ENCODE data around the gene UBR2.
A peak's percentile ranks its signal among the peaks of the same experiment; 100 is the strongest.

Gene UBR2

DNA sequence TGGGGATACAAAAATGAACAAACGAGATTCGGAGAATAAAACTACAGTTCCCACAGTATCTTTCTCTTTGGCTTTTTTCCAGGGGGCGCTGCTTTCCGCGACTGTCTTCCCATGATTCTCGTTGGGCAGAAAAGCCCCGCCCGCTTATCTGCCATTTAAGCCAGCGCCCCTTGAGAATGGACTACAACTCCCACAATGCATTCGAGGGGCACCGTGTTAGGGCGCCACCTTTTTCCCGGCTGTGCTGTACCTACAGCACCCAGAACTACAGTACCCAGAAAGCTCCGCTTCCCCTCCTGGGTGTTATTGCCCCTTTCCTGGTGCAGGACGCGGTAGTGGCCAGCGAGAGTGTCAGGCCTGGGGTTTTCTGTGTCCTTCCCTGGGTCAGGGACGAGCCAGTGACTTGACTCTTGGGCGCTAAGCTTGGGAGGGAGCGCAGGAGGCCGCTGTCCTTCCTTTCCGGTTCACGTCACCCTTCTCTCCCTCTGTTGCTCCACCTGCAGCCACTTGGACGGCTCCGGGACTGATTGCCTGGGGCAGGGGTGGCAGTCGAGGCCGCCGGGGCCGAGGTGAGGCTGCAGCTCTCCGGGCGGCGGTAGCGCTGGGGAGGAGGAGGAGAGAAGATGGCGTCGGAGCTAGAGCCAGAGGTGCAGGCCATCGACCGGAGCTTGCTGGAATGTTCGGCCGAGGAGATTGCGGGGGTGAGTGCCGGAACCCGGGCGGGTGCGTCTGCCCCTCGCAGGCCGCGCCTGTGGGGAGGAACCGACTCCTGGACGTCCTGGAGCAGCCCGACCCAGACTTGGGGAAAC, at the start of gene UBR2:
UBR2 (plus strand) TSS at position 333 of the 809 bp plus-strand sequence; CDS start at position 624, 291 bp downstream.
- peak; percentile 62 to 99 (median 92) for DNase-seq

DNA sequence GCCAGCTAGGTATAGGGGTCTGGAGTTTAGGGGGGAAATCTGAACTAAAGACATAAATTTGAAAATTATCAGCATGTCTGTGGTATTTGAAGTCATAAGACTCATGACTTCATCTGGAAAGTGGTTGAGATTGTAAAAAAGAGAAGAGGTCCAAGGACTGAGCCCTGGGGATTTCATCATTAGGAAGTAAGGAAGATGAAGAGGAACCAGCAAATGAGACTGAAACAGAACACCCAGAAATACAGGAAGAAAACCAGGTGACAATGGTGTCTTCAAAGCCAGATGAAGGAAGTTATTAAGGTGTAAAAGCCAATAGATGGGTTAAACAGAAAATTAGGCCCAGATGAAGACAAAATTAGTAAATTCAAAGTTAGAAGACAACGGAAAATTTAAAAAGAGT, 49.1 kb upstream of the UBR2 start:
- no peak for DNase-seq

DNA sequence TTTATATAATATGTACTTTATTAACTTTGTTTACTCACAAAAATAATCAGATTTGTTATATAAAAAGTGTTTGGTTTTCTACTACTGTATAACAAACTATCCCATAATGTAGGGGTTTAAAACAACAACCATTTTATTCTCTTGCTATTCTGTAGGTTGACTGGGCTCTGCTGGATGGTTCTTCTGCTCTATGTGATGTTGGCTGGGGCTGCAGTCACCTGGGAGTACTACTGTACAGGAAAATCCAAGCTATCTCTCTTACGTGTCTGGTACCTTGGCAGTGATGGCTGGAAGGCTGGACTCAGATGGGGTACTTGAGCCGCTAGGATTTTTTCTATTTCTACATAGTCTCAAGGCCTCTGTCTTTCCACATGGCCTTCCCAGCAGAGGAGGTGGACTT, 44.0 kb upstream of the UBR2 start:
- no peak for DNase-seq

DNA sequence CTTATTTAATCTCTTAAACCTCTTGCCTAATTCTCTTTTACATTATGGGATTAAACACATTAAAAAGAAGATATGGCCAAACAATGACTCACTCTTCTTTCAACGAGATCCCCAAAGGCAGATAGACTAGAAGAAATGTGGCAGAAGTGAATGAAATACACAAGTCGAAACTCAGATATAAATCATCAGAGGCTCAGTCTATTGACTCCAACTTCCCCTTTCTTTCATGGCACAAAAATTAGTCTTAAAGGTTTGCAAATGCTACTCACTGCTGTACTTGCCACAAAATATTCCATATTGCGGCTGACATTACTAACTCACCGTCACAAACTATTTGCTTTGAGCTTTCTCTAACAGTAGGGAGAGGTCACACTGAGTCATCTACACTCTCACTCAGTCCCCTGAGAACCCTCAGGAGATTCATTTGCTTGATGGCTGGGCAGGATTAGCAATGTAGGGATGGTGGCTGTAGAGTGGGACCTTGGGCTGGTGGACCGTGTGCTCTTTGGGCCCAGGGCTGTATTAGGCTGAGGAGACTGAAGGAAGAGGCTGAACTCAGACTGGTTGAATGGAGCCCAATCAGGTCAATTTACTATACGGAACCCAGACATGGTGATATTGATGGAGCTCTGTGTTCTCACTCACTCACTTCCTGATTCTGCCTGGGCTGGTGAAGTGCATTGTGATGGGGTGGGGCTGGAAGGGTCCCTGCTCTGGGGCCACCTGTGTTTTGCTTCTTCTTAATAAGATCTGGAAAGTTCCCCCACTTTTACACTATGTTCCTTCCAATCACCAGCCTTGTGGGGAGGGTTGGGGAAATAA, 42.8 kb upstream of the UBR2 start:
- DNase-seq = no peak

DNA sequence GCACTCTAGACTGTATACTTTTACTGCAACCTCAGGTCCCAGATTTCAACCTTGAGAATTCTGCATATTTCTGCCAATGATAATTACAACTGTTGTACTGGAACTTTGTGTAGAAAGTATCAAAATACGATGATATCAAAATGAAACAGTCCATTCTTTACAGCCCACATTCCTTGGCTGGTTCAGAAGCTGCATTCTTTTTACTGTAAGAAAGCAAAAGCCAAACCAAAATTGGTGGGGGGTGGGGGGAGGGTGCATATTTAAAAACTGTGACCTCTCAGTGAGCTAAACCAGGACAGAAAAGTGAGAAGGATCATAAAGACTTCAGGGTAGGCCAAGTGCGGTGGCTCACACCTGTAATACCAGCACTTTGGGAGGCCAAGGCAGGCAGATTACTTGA, 41.8 kb upstream of the UBR2 start:
- DNase-seq = no peak

DNA sequence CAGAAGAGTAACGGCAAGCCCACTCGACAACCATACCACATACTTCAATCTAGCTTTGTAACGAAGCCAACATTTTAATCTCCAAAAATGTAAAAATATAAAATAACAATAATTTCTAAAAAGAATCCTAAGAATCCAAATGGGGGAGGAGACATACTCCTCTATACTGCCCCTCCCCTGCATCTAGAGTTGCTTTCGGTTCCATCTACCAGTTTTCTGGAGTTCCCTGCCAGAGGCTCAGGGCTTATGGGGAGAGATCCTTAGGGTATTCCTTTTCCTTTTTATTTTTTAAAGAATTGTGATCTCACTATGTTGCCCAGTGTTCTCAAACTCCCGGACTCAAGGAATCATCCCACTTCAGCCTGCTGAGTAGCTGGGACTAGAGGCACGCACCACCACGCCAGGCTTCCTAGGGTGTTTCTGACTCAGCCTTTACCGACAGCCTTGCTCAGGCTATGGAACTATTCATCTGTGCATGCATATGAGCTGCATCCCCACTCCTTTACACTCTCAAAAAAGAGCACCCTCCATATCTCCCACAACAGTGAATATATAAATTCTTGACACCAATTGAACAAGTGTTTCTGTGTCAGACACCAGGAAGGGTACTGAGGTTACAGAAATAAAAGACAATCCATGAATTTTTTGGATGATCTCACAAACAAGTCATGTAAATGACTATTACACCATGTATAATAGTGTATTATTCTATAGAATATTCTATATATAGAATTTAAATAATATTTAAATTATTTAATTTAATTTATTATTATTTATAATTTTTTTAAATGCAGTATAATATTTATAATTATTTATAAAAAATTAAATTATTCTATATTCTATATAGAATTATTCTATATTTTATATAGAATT, 40.7 kb upstream of the UBR2 start:
- DNase-seq = no peak

DNA sequence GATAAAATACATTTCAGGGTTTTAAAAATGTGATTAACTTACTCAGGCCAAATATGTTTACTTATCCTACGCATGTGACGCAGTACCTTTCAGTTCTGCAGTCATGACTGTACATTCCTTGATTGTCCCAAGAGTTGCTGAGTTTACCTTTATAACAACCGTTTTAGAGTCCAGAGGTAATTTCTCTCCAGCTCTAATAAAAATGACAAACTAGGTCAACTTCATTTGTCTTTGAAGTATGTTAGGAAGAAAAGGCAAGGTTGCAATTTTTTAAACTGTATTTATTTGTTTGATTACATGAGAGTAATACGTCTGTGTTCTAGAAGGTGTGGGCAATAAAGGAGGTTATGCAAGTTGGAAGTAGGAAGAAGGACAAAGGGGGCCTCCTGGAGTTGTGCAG, 38.6 kb upstream of the UBR2 start:
- DNase-seq = no peak

DNA sequence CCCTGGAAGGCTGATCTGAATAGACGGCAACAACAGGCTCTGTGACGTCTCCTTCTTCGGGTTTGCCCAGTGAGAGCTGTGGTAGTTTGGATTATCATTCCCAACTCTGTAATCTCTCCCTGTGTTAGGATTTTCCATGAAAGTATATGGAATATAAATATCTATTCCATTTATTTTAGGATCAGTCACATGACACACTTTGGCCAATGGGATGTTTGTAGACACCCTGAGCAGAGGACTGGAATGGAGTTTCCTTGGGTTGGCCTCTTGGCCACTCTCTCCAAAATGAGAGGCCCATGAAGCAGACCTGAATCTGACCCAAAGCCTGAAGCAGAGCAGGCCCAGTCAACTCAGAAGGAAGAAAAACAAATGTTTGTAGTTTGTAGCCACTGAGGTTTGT, 37.2 kb upstream of the UBR2 start:
- DNase-seq = no peak

DNA sequence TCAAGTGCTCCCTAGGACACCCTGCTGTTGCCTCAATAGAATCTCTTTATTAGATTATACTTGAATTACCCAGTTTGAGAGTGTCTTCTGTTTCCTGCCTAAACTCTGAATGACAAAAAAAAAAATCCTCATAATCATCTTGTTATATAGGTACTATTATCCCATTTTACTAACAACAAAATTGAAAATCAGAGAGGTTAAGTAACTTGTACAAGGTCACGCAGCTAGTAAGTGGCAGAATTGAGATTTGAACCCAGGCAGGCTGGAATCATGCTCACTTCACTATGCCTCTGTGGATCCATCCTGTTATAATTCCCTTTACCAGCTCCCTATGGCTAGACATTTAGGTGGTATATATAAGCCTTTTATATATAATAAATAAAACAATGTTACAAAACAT, 36.6 kb upstream of the UBR2 start:
- no peak for DNase-seq

DNA sequence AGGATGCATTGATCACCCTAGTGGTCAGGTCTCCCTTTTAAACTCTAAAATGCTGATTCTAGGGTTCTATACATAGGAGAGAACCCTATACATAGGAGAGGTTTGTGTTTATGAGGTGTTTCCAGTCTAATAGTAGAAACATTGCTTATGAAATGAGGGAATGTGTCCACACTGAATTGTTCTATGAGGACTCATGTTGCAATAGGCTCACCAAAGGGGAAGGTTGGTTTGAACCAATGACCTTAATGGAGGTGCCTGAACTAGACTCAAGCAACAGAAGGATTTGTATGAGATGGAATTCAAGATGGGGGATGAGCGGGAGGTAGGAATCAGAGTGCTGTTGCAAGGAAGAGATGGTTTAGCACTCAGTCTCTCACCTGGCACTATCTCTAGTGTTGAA, 33.5 kb upstream of the UBR2 start:
- DNase-seq = no peak

DNA sequence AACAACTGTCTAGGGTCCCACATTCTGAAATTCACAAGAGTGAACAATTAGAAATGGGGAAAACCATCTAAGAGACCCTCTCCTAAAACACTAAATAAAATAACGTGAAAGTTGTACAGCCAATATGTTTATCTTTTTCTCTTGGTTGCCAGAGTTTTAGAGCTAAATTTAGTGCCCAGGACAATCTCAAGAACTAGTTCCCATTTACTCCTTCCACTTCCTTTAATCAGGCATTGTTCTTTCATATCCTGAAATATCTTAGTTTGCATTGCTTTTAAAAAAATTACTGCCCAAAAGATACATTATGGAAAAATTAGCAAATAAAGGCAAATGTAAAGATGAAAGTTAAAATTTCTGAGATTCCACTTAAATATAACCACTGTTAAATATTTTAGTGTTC, 33.1 kb upstream of the UBR2 start:
- DNase-seq = no peak

DNA sequence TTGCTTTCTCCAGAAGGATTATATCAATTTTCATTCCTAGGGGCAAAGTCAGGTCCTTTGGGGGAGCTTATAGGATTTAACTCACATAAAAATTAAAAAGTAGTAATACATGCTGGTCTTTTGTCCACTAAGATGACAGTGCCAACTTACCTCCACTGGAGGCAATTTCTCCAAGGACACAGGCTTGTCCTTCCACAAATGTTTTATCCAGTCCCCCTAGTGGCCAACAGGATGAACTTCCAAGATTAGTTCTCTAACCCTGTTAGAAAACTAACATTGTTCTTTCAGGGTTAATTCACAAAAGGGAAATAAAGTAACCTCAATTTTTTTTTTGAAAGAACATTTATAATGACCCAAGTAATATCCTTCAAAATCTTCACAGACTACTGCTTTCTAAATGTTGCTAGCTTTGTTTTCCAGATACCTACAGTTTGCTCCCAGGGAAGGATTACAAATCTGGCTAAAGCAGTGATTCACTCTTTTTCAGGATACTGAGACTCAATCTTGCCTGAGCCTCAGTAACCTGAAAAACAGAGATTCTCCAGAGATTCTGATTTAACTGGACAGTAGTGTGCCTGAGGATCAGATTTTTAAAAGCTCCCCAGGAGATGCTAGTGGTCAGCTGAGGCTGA, 31.7 kb upstream of the UBR2 start:
- no peak for DNase-seq

DNA sequence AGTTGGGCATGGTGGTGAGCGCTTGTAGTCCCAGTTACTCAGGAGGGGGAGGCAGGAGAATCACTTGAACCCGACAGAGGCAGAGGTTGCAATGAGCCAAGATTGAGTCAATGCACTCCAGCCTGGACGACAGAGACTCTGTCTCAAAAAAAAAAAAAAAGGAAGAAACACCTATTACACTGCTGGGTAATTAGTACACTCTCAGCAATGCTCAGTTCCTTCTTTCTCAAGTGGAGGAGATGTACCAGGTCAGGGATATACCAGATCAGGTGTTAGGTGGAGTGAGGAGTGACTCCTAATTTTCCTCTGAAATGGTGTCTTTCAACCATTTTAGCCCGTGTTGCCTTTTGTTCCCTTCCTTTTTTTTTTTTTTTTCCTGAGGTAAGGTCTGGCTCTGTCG, 30.0 kb upstream of the UBR2 start:
- DNase-seq = no peak

DNA sequence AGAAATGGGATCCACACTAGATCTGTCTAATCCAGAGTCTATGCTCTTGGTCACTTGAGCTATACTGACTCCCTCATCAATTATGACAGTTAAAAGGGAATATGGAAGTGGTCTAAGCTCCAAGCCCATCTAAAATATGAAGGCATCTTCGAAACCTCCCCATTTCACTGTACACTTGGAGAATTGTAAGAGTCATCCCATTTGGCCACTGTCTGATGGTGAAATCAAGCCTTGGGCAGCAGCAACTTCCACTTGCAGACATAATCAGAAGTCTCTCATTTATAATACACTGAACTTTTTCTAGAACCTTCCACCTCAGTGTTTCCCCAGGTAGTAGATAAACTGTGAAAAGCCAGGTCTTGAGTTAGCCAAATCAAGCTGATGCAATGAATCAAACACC, 26.3 kb upstream of the UBR2 start:
- DNase-seq = no peak

DNA sequence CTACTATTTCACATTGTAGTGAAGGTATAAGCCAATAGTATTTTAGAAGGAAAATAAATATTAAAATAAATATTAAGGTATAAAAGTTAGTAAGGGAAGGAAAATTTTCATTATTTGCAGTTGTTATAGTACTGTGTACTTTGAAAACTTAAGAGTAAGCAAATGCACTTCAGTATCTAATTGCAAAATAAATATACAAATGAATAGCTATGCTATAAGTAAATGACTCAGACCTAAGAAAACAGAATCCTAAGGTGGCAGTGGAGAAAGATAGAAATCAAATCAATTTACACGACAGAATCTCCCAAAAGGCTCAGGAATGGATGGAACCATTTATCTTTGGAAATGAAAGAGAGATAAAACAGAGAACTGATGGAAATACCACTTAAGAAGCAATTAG, 24.7 kb upstream of the UBR2 start:
- no peak for DNase-seq

DNA sequence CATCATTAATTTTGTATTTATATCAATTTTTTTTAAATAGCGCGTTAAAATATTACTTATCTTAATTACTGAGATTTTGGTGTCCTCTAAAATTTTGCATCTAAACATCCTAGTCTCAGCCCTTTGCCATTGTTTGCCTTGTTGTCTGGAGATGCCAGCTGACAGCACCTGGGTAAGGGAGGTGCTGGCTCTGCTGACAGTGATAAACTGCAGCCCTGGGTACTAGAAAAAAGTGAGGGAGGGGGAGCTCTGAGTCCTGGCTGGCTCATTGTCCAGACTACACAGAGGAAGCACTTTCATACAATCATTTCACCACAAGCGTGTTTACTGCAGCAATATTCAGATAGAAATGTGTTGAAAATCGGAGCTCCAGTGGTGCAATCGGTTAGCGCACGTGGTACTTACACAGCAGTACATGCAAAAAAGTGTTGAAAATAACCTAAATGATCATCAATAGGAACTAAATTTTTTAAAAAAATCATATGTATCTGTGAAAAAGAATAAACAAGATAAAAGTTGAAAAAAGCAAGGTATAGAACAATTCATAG, 18.5 kb upstream of the UBR2 start:
- no peak for DNase-seq

DNA sequence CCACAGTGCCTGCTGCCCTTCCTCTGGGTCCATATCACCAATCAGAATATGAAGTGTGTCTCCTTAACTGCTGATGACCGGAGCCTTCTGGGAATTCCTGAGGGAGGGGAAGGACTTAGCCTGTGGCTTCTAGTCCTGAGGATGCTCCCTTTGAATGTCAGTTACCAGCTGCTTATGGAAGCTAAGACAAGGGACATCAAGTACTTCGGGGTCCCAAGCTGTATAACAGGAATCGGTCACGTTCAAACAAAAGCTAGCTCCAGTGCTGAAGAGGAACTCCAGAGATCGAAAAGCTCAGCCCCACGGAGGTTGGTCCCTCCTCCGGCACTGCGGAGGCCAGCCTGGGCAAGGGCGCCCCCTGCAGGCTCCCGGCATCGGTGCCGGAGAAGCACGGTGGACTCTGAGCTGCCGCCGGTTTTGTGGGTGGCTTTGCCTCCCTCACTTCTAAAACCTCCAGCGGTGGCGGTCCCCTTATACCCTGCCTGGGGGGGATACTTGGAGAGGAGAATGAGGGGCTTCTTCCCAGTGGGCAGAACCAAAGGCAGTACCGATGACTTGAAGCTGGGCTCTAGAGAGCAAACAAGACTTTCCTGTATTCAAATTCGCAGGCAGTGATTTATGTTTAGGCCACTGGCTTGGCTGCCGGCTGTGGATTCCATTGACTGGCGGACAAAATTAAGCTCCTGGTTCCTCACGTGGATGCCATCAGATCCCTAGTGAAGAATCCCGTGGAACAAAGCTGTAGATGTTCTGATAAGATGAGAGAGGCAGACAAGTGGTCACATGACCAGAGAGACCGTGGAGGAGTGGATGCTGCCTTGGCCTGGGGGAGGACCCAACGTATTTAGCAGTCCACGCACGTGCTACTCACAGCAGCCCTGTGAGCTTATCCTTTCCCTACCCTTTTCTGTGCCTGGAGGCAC, 16.2 kb upstream of the UBR2 start:
- peak; percentile 7 to 94 (median 84) for DNase-seq

DNA sequence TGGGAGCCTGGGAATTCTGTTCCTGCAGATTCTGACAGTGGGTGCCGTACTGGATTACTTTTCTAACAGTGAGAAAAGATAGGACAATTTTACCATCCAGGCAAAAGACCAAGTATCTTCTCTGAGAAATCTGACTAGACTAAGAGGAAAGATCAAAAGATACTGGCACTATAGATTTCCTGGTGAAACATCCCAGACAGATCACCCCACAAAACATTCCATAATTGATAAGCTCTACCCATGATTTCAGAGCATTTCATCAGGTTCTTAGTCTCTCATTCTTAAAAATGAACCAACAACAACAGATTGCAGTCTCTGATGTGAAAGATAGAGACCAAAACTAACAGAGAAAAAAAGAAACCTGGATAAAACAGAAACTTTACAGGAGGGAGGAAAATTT, 13.6 kb upstream of the UBR2 start:
- no peak for DNase-seq

DNA sequence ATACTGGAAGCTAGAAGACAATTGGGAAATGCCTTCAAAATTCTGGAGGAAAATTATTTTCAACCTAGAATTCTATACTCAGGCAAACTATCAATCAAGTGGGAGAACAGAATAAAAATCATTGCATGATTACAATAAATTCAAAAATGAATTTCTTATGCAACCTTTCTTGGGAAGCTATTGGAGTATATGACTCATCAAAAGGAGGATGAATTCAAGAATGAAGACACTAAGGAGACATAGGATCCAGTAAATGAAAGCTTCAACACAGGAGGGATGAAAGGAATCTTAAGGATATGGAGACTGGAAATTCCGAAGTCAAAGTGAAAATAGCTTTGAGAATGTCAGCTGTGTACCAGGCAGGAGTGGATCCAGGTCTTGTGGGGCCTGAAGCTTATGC, 12.6 kb upstream of the UBR2 start:
- no peak for DNase-seq

DNA sequence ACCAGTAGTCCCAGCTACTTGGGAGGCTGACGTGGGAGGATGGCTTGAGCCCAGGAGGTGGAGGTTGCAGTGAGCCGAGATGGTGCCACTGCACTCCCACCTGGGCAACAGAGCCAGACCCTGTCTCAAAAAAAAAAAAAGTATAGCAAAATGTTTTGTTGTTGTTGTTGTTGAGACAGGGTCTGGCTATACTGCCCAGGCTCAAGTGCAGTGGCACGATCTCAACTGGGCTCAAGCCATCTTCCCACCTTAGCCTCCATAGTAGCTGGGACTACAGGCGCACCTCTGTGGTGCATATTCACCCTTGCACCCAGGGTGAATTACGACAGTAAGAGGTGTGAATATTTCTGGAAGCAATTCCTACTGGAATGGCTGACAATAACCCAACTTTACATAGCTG, 11.4 kb upstream of the UBR2 start:
- no peak for DNase-seq
